Activated CD8-positive, alpha-beta T cell treated with anti-CD3 and anti-CD28 coated beads, Interleukin-2, amount 10 ng/mL, durations not matched to agents 7 days and 5 days (primary cell): ENCODE measurements around the gene IFT25. TPM values are rescaled to one million over a fixed set of nuclear protein-coding genes. Genes with fewer than 3 reads are reported as not detected.
"Not testable (repeated sequence)": the region's sequence is repeated elsewhere in the genome, so short reads cannot be mapped to it uniquely, and the experiment has no call there.

Experiments used
- ATAC-seq: fragments of 150-1000 bp; cut with Tn5 transposase; one replicate; pipeline ENCODE4 v1.10.0; 2021; ENCODE audit warnings: moderate library complexity
- CTCF ChIA-PET: fragments of 350-600 bp; sonication (Branson Sonifier 250); formaldehyde crosslinking; loops from one replicate; lab custom pipeline; 2021; ENCODE audit warnings: antibody characterized with exemption; lab: Charles Lee
- POLR2A ChIA-PET: fragments of 350-600 bp; sonication (Branson Sonifier 250); formaldehyde crosslinking; loops from one replicate; lab custom pipeline; 2021; ENCODE audit warnings: antibody characterized with exemption; lab: Charles Lee
- DNase-seq: peaks from one replicate; pipeline ENCODE4 v3.0.0-alpha.2; 2020
- H3K27ac Mint-ChIP-seq: one replicate; pipeline ENCODE4 v1.8.0; 2021; ENCODE audit warnings: mild to moderate bottlenecking, mixed read lengths
- H3K27me3 Mint-ChIP-seq: one replicate; pipeline ENCODE4 v1.8.0; 2021; ENCODE audit warnings: low read depth, mixed read lengths
- H3K36me3 Mint-ChIP-seq: one replicate; pipeline ENCODE4 v1.8.0; 2021; ENCODE audit warnings: low read depth, mixed read lengths
- H3K4me1 Mint-ChIP-seq: one replicate; pipeline ENCODE4 v1.8.0; 2021; ENCODE audit warnings: low read depth, mixed read lengths
- H3K4me3 Mint-ChIP-seq: one replicate; pipeline ENCODE4 v1.8.0; 2021; ENCODE audit warnings: mild to moderate bottlenecking, mixed read lengths
- H3K9me3 Mint-ChIP-seq: one replicate; pipeline ENCODE4 v1.8.0; 2022; ENCODE audit warnings: mixed read lengths; ENCODE audit not compliant: insufficient read depth
- total RNA-seq, 2 experiments: library from RNA; stranded (reverse); gene quantifications; one replicate each; pipeline ENCODE4 v1.2.3, GENCODE V29; 2021

The IFT25 gene
- 10 to 100 TPM; 83.1 to 87.1 TPM for total RNA-seq

DNA sequence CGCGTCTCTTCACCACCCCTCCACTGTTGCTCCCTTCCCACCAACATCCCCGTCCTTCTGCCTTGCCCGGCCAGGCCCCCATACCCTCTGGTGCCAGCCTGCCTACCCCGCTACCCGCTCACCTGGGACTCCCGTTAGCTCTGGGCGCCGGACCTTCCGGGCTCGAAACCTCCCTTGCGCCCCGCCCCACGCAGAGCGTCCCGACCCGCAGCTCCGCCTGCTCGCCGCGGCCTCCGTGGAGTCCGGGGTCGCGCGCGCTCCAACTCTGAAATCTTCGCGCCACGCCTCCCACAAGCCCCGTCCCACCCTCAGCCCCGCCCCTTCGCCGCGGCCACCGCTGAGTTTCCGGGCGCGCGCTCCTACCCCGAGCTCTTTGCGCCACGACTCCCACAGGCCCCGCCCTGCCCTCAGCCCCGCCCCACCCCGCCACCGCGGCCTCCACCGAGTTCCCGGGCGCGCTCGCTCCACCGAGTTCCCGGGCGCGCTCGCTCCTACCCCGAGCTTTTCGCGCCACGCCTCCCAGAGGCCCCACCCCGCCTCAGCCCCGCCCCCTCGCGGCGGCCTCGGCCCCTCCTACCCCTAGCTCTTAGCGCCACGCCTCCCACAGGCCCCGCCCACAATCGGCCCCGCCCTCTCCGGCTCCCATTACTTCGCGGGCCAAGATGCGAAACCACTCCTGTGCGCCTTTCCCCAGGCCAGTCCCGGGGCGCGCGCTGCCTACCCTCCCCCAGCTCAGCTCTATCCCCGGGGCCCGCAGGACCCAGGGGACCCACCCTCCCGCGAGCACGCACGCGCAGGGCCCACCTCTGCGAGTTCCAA, at the start of gene IFT25:
Gene IFT25, minus strand, starts transcription at position 267 of the 819 bp plus-strand sequence. CDS start 5,617 bp downstream, outside the sequence.
- peak within 1 kb of the TSS; percentile 98 for H3K4me3 Mint-ChIP-seq
- ATAC-seq = peak; percentile 83
- peak within 1 kb of the TSS; percentile 97 for H3K27ac Mint-ChIP-seq
- no peaks in the 10 kb centered on the region for H3K27me3 Mint-ChIP-seq
- no peaks in the 10 kb centered on the region for H3K9me3 Mint-ChIP-seq
- CTCF ChIA-PET = interaction anchor here (1.0 to 12.2 kb wide), 17 partner anchors 10 to 109 kb away, joined by 3 to 179 read pairs (median 4); partner anchors contain the start of genes TCEANC2, TMEM59 and YIPF1
- peaks cover 32% of the 10 kb centered on the region for H3K36me3 Mint-ChIP-seq
- DNase-seq = peak; percentile 98
- peaks cover 48% of the 10 kb centered on the region for H3K4me1 Mint-ChIP-seq
- POLR2A ChIA-PET = interaction anchor here (0.6 to 2.3 kb wide), 10 partner anchors 9 to 533 kb away, joined by 3 to 18 read pairs (median 3); partner anchors contain the start of genes TCEANC2, TMEM59 and YIPF1

GRCh38 chr1:53994516-53994915, 49.0 kb upstream of the IFT25 start:
- ATAC-seq, CTCF ChIA-PET, H3K36me3 Mint-ChIP-seq, H3K4me1 Mint-ChIP-seq, H3K27ac Mint-ChIP-seq, DNase-seq, POLR2A ChIA-PET, H3K27me3 Mint-ChIP-seq, H3K9me3 Mint-ChIP-seq, H3K4me3 Mint-ChIP-seq: not testable (repeated sequence)

- H3K9me3 Mint-ChIP-seq = no peaks in the 10 kb centered on the region
- no peak for DNase-seq
- ATAC-seq = no peak
- H3K27me3 Mint-ChIP-seq = peaks cover 5% of the 10 kb centered on the region
- no peak overlapping the region for H3K4me3 Mint-ChIP-seq
- no peaks in the 10 kb centered on the region for H3K4me1 Mint-ChIP-seq
- no peak overlapping the region for H3K27ac Mint-ChIP-seq
- ChIA-PET CTCF (interaction anchor here (1.1 to 1.5 kb wide), 2 partner anchors 87 to 132 kb away, joined by 3 to 4 read pairs; no protein-coding TSS in a partner anchor), POLR2A (no interaction called here)
- H3K36me3 Mint-ChIP-seq = no peaks in the 10 kb centered on the region
These were observed 46.8 kb upstream of the IFT25 start for GRCh38 chr1:53992085-53992874.

- no peak for ATAC-seq
- ChIA-PET CTCF (no interaction called here), POLR2A (no interaction called here)
- H3K4me1 Mint-ChIP-seq = no peaks in the 10 kb centered on the region
- peaks cover 5% of the 10 kb centered on the region for H3K27me3 Mint-ChIP-seq
- no peaks in the 10 kb centered on the region for H3K9me3 Mint-ChIP-seq
- no peak overlapping the region for H3K27ac Mint-ChIP-seq
- H3K4me3 Mint-ChIP-seq = no peak overlapping the region
- no peaks in the 10 kb centered on the region for H3K36me3 Mint-ChIP-seq
- DNase-seq = no peak
These were observed 42.4 kb upstream of the IFT25 start for GRCh38 chr1:53987880-53988279.

GRCh38 chr1:53986458-53986857, 41.0 kb upstream of the IFT25 start:
- ChIA-PET CTCF (no interaction called here), POLR2A (no interaction called here)
- DNase-seq (no peak), ATAC-seq (no peak)
- no peak overlapping the region for H3K27ac Mint-ChIP-seq
- no peak overlapping the region for H3K4me3 Mint-ChIP-seq
- H3K4me1 Mint-ChIP-seq = no peaks in the 10 kb centered on the region
- H3K9me3 Mint-ChIP-seq = no peaks in the 10 kb centered on the region
- H3K27me3 Mint-ChIP-seq = peaks cover 5% of the 10 kb centered on the region
- no peaks in the 10 kb centered on the region for H3K36me3 Mint-ChIP-seq

DNA sequence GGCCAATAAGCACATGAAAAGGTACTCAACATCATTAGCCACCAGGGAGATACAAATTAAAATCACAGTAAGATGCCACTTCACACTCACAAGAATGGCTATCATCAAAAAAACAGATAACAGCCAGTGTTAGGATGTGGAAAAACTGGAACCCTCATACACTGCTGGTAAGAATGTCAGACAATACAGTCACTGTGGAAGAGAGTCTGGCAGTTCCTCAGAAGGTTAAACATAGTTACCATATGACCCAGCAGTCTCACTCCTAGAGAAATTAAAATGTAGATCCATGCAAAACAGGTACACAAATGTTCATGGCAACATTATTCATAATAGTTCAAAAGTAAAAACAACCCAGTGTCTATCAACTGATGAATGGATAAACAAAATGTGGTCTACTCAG, 39.2 kb upstream of the IFT25 start:
- no peak overlapping the region for H3K27ac Mint-ChIP-seq

GRCh38 chr1:53982763-53983104, 37.2 kb upstream of the IFT25 start:
- CTCF ChIA-PET = interaction anchor here (1.3 kb wide), 1 partner anchor 23 kb away, joined by 3 read pairs; no protein-coding TSS in a partner anchor
- H3K36me3 Mint-ChIP-seq = no peaks in the 10 kb centered on the region
- H3K9me3 Mint-ChIP-seq = no peaks in the 10 kb centered on the region
- no peak overlapping the region for H3K4me3 Mint-ChIP-seq
- no peak for DNase-seq
- no peaks in the 10 kb centered on the region for H3K27me3 Mint-ChIP-seq
- no peak overlapping the region for H3K27ac Mint-ChIP-seq
- ATAC-seq = no peak
- POLR2A ChIA-PET = no interaction called here
- H3K4me1 Mint-ChIP-seq = no peaks in the 10 kb centered on the region

More for the DNA sequence above, 39.2 kb upstream of the IFT25 start:
- Mint-ChIP-seq H3K4me1 (no peaks in the 10 kb centered on the region), H3K4me3 (no peak overlapping the region), H3K36me3 (no peaks in the 10 kb centered on the region), H3K9me3 (no peaks in the 10 kb centered on the region), H3K27me3 (peaks cover 5% of the 10 kb centered on the region)
- ChIA-PET CTCF (no interaction called here), POLR2A (no interaction called here)
- ATAC-seq = no peak
- DNase-seq = no peak

DNA sequence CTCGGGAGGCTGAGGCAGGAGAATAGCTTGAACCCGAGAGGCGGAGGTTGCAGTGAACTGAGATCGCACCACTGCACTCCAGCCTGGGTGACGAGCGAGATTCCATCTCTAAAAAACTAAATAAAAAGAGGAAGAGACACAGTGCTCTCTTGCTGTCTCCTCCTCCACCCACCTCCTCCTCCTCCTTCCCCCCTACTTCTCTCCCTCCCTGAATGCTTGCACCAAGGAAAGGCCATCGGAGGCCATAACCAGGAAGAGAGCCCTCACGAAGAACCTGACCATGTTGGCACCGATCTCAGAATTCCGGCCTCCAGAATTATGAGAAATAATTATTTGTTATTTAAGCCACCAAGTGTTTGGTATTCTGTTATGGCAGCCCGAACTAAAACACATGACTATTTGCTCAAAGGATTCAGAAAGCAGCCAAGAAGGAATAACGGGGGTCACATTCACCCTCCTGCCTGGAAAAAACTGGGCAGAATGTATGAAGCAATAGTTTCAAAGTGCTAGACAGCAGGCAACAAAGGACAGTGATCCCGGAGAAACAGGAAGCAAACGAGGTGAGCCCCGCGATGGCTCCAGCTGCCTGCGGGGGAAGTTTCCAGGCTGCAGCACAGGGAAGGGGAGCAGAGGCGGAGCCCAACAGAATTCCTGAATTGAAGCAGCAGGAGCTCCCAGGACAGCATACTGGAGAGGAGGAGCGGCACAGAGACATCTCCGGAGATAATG, 36.7 kb upstream of the IFT25 start:
- Mint-ChIP-seq H3K27ac (no peak overlapping the region), H3K36me3 (no peaks in the 10 kb centered on the region), H3K9me3 (no peaks in the 10 kb centered on the region), H3K4me1 (no peaks in the 10 kb centered on the region), H3K4me3 (no peak overlapping the region), H3K27me3 (no peaks in the 10 kb centered on the region)
- no peak for DNase-seq
- ChIA-PET CTCF (interaction anchor here (1.3 kb wide), 1 partner anchor 23 kb away, joined by 3 read pairs; no protein-coding TSS in a partner anchor), POLR2A (no interaction called here)
- ATAC-seq = no peak

DNA sequence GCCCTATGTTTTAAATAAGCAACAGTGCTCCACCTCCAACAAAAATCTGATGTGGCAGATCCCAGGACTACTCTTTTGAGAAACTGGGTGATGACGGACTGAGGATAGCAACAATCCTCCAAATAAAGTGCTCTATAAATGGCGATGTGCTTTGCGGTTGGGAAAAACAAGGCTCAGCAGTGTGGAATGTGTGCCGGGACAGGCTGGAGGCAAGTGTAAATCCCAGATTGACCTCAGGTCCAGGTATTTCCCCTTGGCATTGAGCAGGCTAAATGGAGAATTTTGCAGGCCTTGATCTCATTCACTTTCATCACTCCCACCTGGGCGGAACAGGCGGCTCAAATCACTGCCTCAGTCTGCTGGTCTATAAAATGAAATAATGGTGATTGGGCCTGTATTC, 35.7 kb upstream of the IFT25 start:
- CTCF ChIA-PET = no interaction called here
- ATAC-seq = no peak
- no peak overlapping the region for H3K27ac Mint-ChIP-seq

GRCh38 chr1:53979712-53980450, 34.4 kb upstream of the IFT25 start:
- H3K27me3 Mint-ChIP-seq = no peaks in the 10 kb centered on the region
- peaks cover 6% of the 10 kb centered on the region for H3K4me1 Mint-ChIP-seq
- H3K27ac Mint-ChIP-seq = no peak overlapping the region
- ATAC-seq (no peak), DNase-seq (no peak)
- H3K9me3 Mint-ChIP-seq = no peaks in the 10 kb centered on the region
- ChIA-PET CTCF (interaction anchor here (1.2 kb wide), 1 partner anchor 21 kb away, joined by 5 read pairs; no protein-coding TSS in a partner anchor), POLR2A (no interaction called here)
- no peaks in the 10 kb centered on the region for H3K36me3 Mint-ChIP-seq
- H3K4me3 Mint-ChIP-seq = no peak overlapping the region

More for the DNA sequence above, 35.7 kb upstream of the IFT25 start:
- no peaks in the 10 kb centered on the region for H3K27me3 Mint-ChIP-seq
- H3K36me3 Mint-ChIP-seq = no peaks in the 10 kb centered on the region
- POLR2A ChIA-PET = no interaction called here
- no peaks in the 10 kb centered on the region for H3K9me3 Mint-ChIP-seq
- H3K4me3 Mint-ChIP-seq = no peak overlapping the region
- no peak for DNase-seq
- peaks cover 5% of the 10 kb centered on the region for H3K4me1 Mint-ChIP-seq

DNA sequence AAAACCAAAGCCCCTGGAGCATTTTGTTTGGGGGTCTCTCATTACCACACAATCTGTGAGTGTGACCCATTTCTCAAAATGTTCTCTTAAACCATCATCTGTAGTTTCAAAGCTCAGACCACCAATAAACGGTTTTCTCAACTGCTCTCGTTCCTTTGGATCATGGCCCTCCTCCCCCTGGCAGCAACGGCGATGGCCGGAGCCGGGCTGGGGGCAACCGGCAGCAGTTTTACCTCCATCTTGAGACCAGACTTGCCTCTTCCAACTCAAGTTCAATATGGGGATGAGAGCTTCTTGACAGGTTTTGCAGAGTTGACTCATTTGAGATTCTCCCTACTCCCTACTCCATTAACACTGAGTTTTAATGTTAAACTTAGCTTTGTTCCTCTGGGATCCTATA, 30.4 kb upstream of the IFT25 start:
- peaks cover 6% of the 10 kb centered on the region for H3K4me1 Mint-ChIP-seq
- no peak for DNase-seq
- ChIA-PET POLR2A (no interaction called here), CTCF (interaction anchor here (1.5 to 1.6 kb wide), 2 partner anchors 16 to 115 kb away, joined by 4 read pairs; no protein-coding TSS in a partner anchor)
- H3K27ac Mint-ChIP-seq = no peak overlapping the region
- H3K27me3 Mint-ChIP-seq = no peaks in the 10 kb centered on the region
- H3K4me3 Mint-ChIP-seq = no peak overlapping the region
- H3K36me3 Mint-ChIP-seq = peaks cover 6% of the 10 kb centered on the region
- ATAC-seq = no peak
- no peaks in the 10 kb centered on the region for H3K9me3 Mint-ChIP-seq
